NB4 (cell line): Measurements from ENCODE around the gene NCK2.

Source experiments
- DNase-seq: peaks from one replicate; pipeline ENCODE4 v3.0.0; 2010; ENCODE audit warnings: low read depth
- H3K4me3 ChIP-seq: one replicate; pipeline ENCODE4 v1.5.1; 2011; ENCODE audit warnings: mild to moderate bottlenecking, low read depth, low read length, moderate library complexity
- MYC ChIP-seq: IDR thresholded peaks from 2 replicates; pipeline ENCODE4 v1.6.1; 2011; ENCODE audit warnings: low read depth, low read length
- POLR2A ChIP-seq: IDR thresholded peaks from 2 replicates; pipeline ENCODE4 v1.6.1; 2011; ENCODE audit warnings: mild to moderate bottlenecking; ENCODE audit not compliant: insufficient read length; ENCODE audit errors: extremely low read depth
- TF ChIP-seq, protein P1 (sequence below): IDR thresholded peaks from 2 replicates; pipeline ENCODE4 v1.6.1; 2011; ENCODE audit warnings: low read depth, low read length
- TF ChIP-seq, protein P2 (sequence below): IDR thresholded peaks from one replicate; pipeline ENCODE4 v1.5.1; 2012; ENCODE audit warnings: low read depth, low read length

The NCK2 gene

DNA sequence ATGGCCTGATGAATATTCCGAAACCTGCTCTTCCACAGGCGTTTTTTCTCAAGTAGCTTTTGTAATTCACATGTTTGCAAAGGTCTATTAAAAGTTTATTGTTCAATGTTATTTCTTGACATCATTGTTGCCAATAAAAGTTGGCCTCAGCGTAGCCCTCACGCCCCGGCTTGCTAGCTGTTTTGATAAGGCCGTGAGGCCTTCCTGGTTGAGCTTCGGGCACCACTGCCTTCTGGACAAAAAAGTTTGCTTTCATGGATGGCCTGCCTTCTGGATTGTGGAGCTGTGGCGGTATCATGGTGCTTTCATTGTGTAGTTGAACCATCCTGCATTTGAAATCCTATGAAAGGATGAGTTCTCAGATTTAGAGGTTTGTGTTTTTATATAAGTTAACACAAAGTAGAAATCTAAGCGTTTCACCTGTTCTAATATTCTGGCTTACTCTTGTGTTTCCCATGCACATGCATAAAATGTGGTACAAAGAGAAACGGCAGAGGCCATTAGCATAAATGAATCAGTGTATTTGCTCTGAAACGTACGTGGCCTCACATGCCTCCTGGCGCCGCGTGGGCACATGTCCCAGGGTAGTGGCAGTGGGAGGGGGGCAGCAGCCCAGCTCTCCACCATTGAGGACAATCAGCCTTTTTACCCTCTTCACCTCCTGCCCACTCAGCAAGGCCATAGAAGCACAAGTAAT, 134.5 kb downstream of the NCK2 start:
- H3K4me3 ChIP-seq: no peak overlapping the region
- TF ChIP-seq MYC: no peak
- TF ChIP-seq, protein P1, sequence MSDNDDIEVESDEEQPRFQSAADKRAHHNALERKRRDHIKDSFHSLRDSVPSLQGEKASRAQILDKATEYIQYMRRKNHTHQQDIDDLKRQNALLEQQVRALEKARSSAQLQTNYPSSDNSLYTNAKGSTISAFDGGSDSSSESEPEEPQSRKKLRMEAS: no peak
- no peak for TF ChIP-seq POLR2A
- TF ChIP-seq, protein P2, sequence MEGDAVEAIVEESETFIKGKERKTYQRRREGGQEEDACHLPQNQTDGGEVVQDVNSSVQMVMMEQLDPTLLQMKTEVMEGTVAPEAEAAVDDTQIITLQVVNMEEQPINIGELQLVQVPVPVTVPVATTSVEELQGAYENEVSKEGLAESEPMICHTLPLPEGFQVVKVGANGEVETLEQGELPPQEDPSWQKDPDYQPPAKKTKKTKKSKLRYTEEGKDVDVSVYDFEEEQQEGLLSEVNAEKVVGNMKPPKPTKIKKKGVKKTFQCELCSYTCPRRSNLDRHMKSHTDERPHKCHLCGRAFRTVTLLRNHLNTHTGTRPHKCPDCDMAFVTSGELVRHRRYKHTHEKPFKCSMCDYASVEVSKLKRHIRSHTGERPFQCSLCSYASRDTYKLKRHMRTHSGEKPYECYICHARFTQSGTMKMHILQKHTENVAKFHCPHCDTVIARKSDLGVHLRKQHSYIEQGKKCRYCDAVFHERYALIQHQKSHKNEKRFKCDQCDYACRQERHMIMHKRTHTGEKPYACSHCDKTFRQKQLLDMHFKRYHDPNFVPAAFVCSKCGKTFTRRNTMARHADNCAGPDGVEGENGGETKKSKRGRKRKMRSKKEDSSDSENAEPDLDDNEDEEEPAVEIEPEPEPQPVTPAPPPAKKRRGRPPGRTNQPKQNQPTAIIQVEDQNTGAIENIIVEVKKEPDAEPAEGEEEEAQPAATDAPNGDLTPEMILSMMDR: no peak
- no peak for DNase-seq

DNA sequence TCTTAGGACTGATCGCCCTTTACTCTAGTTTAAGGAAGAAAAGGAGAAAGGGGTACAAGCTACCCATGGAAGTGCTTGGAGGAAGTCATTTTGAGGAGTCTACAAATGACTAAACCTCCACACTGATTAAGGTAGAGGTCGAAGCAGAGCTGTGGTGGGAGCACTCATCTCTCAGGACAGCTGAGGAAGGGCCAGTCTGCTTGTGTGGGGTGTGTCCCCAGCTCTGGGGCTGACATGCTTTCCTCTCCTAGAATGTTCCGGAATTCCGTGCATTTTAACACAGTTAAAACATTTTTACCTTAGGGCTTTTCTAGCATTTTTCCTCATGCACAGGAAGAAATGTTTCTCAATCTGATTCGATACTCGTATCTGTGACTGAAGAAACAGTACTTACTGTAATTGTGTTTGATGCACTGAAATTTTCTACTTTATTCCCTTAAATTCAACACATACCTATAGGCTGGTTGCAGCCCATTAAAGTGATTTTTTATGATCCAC, 135.1 kb downstream of the NCK2 start:
- no peak overlapping the region for H3K4me3 ChIP-seq
- TF ChIP-seq, protein P1: no peak
- TF ChIP-seq, protein P2: no peak

DNA sequence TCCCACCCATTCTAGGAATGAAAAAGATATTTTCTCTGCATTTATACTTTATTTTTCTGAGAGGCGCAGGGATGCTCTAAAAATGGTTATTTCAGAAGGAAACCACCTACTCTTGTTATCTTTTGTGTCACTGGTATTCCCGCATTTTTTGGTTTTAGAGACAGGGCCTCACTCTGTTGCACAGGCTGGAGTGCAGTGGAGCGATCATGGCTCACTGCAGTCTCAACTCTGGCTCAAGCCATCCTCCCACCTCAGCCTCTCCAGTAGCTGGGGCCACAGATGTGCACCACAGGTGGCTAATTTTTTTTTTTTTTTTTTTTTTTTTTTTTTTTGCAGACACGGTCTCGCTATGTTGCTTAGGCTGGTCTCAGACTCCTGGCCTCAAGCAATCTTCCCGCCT, 135.9 kb downstream of the NCK2 start:
- TF ChIP-seq POLR2A (no peak), MYC (no peak)
- TF ChIP-seq, protein P2: no peak
- TF ChIP-seq, protein P1: no peak
- DNase-seq: no peak

More for the DNA sequence above, 135.1 kb downstream of the NCK2 start:
- no peak for DNase-seq

DNA sequence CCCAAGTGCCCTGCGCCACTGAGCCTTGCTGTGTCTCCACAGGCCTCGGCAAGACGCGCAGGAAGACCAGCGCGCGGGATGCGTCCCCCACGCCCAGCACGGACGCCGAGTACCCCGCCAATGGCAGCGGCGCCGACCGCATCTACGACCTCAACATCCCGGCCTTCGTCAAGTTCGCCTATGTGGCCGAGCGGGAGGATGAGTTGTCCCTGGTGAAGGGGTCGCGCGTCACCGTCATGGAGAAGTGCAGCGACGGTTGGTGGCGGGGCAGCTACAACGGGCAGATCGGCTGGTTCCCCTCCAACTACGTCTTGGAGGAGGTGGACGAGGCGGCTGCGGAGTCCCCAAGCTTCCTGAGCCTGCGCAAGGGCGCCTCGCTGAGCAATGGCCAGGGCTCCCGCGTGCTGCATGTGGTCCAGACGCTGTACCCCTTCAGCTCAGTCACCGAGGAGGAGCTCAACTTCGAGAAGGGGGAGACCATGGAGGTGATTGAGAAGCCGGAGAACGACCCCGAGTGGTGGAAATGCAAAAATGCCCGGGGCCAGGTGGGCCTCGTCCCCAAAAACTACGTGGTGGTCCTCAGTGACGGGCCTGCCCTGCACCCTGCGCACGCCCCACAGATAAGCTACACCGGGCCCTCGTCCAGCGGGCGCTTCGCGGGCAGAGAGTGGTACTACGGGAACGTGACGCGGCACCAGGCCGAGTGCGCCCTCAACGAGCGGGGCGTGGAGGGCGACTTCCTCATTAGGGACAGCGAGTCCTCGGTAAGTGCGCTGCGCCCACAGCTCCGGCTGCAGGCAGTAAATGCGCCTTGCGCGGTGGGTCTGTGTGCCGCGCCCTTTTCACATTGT, 136.8 kb downstream of the NCK2 start:
- TF ChIP-seq, protein P2: no peak
- TF ChIP-seq MYC: no peak
- TF ChIP-seq, protein P1: no peak
- TF ChIP-seq POLR2A: no peak
- DNase-seq: no peak

More for the DNA sequence above, 135.9 kb downstream of the NCK2 start:
- no peak overlapping the region for H3K4me3 ChIP-seq

DNA sequence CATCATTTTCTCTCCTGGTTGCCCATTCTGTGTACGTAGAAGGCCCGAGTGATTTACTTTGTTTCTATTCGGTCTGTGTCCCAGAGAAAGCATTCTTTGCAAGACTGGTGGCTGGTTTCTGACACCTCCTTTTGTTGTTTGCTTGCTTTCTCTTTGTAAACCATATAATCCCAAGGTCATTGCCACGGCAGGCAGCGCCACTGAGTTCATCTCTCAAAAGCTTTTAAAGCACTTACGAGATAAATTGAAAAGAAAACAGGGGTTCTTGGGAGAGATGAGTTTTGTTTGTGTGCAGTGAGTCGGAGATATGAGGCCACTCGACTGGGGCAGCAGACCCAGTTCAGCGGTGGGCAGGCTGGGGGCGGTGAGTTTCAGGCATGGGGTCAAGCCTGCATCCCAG, 137.6 kb downstream of the NCK2 start:
- TF ChIP-seq, protein P1: no peak
- TF ChIP-seq POLR2A: no peak
- no peak for TF ChIP-seq MYC
- TF ChIP-seq, protein P2: no peak
- H3K4me3 ChIP-seq: no peak overlapping the region
- no peak for DNase-seq

More for the DNA sequence above, 136.8 kb downstream of the NCK2 start:
- H3K4me3 ChIP-seq: no peak overlapping the region
